HUES48 (cell line): Measurements from ENCODE around the gene CAMKK1.

Source experiments
- H3K27ac ChIP-seq: one replicate; pipeline ENCODE4 v1.7.0; 2013; ENCODE audit warnings: low read depth, low read length, inconsistent platforms
- H3K27me3 ChIP-seq: 2 replicates; pipeline ENCODE4 v1.6.1; 2013; ENCODE audit warnings: mild to moderate bottlenecking, low read length; ENCODE audit not compliant: control insufficient read depth, insufficient read depth
- H3K36me3 ChIP-seq: 2 replicates; pipeline ENCODE4 v1.6.1; 2013; ENCODE audit warnings: low read length; ENCODE audit not compliant: control insufficient read depth, insufficient read depth
- H3K4me1 ChIP-seq: 2 replicates; pipeline ENCODE4 v1.6.1; 2013; ENCODE audit warnings: mild to moderate bottlenecking, low read length; ENCODE audit not compliant: control insufficient read depth, insufficient read depth
- H3K4me3 ChIP-seq: 2 replicates; pipeline ENCODE4 v1.5.1; 2013; ENCODE audit warnings: mild to moderate bottlenecking, low read depth, low read length
- H3K9ac ChIP-seq: 2 replicates; pipeline ENCODE4 v1.6.1; 2013; ENCODE audit warnings: mild to moderate bottlenecking, low read depth, low read length, moderate library complexity
- H3K9me3 ChIP-seq: 2 replicates; pipeline ENCODE4 v1.6.1; 2013; ENCODE audit warnings: low read length; ENCODE audit not compliant: control insufficient read depth, insufficient read depth

The CAMKK1 gene

GRCh38 chr17:3893003-3893719 lies at the start of gene CAMKK1:
CAMKK1 (minus strand) TSS chr17:3893053; CDS start chr17:3885687, 7,366 bp downstream.
- H3K27me3 ChIP-seq, result no peaks in the 10 kb centered on the region; the same call in 1 of the 2 replicates
- H3K27ac ChIP-seq, result no peak within 1 kb of the TSS
- peaks cover 25% of the 10 kb centered on the region for H3K4me1 ChIP-seq
- peak within 1 kb of the TSS; percentile 78 for H3K4me3 ChIP-seq
- no peaks in the 10 kb centered on the region for H3K36me3 ChIP-seq
- H3K9me3 ChIP-seq, result no peaks in the 10 kb centered on the region
- no peak within 1 kb of the TSS for H3K9ac ChIP-seq

- H3K36me3 ChIP-seq, result peaks cover 18% of the 10 kb centered on the region
- H3K27me3 ChIP-seq, result no peaks in the 10 kb centered on the region
- H3K9me3 ChIP-seq, result no peaks in the 10 kb centered on the region
- peaks cover 4% of the 10 kb centered on the region; the same call in 1 of the 2 replicates for H3K4me1 ChIP-seq
- H3K9ac ChIP-seq, result no peak overlapping the region
- H3K4me3 ChIP-seq, result no peak overlapping the region
- H3K27ac ChIP-seq, result no peak overlapping the region
These were observed 48.3 kb upstream of the CAMKK1 start for GRCh38 chr17:3940965-3941698.

- H3K36me3 ChIP-seq, result peaks cover 23% of the 10 kb centered on the region
- H3K27me3 ChIP-seq, result no peaks in the 10 kb centered on the region
- H3K4me3 ChIP-seq, result no peak overlapping the region
- H3K27ac ChIP-seq, result no peak overlapping the region
- no peaks in the 10 kb centered on the region for H3K4me1 ChIP-seq
- H3K9ac ChIP-seq, result no peak overlapping the region
- H3K9me3 ChIP-seq, result no peaks in the 10 kb centered on the region
These were observed 44.5 kb upstream of the CAMKK1 start for GRCh38 chr17:3937359-3937758.

- no peaks in the 10 kb centered on the region for H3K9me3 ChIP-seq
- H3K4me3 ChIP-seq, result no peak overlapping the region
- H3K27me3 ChIP-seq, result no peaks in the 10 kb centered on the region
- H3K4me1 ChIP-seq, result no peaks in the 10 kb centered on the region
- no peak overlapping the region for H3K9ac ChIP-seq
- no peak overlapping the region for H3K27ac ChIP-seq
- H3K36me3 ChIP-seq, result peaks cover 16% of the 10 kb centered on the region
These were observed 43.0 kb upstream of the CAMKK1 start for GRCh38 chr17:3935825-3936355.

GRCh38 chr17:3935140-3935542 lies 42.3 kb upstream of the CAMKK1 start:
- H3K4me1 ChIP-seq, result no peaks in the 10 kb centered on the region
- H3K27ac ChIP-seq, result no peak overlapping the region
- no peak overlapping the region for H3K9ac ChIP-seq
- no peaks in the 10 kb centered on the region for H3K9me3 ChIP-seq
- H3K27me3 ChIP-seq, result no peaks in the 10 kb centered on the region
- H3K4me3 ChIP-seq, result no peak overlapping the region
- peaks cover 15% of the 10 kb centered on the region; the same call in 1 of the 2 replicates for H3K36me3 ChIP-seq

GRCh38 chr17:3929764-3930163 lies 36.9 kb upstream of the CAMKK1 start:
- Histone ChIP-seq H3K36me3 (0 out of 2 replicates have a peak, but pooled peaks cover 3% of the 10 kb centered on the region), H3K9me3 (no peaks in the 10 kb centered on the region), H3K4me1 (no peaks in the 10 kb centered on the region), H3K27me3 (no peaks in the 10 kb centered on the region), H3K4me3 (no peak overlapping the region), H3K27ac (no peak overlapping the region), H3K9ac (no peak overlapping the region)

GRCh38 chr17:3929181-3929580 lies 36.3 kb upstream of the CAMKK1 start:
- Histone ChIP-seq H3K9ac (no peak overlapping the region), H3K27ac (no peak overlapping the region), H3K4me3 (no peak overlapping the region), H3K4me1 (no peaks in the 10 kb centered on the region), H3K9me3 (no peaks in the 10 kb centered on the region), H3K27me3 (no peaks in the 10 kb centered on the region), H3K36me3 (0 out of 2 replicates have a peak, but pooled peaks cover 3% of the 10 kb centered on the region)

- Histone ChIP-seq H3K4me3 (no peak overlapping the region), H3K27me3 (no peaks in the 10 kb centered on the region), H3K4me1 (no peaks in the 10 kb centered on the region), H3K9ac (no peak overlapping the region), H3K36me3 (0 out of 2 replicates have a peak, but pooled peaks cover 3% of the 10 kb centered on the region), H3K27ac (no peak overlapping the region), H3K9me3 (no peaks in the 10 kb centered on the region)
These were observed 35.6 kb upstream of the CAMKK1 start for GRCh38 chr17:3928406-3928805.

- H3K27me3 ChIP-seq, result no peaks in the 10 kb centered on the region
- no peaks in the 10 kb centered on the region for H3K9me3 ChIP-seq
- no peaks in the 10 kb centered on the region for H3K4me1 ChIP-seq
- H3K4me3 ChIP-seq, result no peak overlapping the region
- H3K9ac ChIP-seq, result no peak overlapping the region
- 0 out of 2 replicates have a peak, but pooled peaks cover 3% of the 10 kb centered on the region for H3K36me3 ChIP-seq
- no peak overlapping the region for H3K27ac ChIP-seq
These were observed 34.9 kb upstream of the CAMKK1 start for GRCh38 chr17:3927628-3928340.

GRCh38 chr17:3926860-3927627 lies 34.2 kb upstream of the CAMKK1 start:
- no peak overlapping the region for H3K9ac ChIP-seq
- 0 out of 2 replicates have a peak, but pooled peaks cover 3% of the 10 kb centered on the region for H3K36me3 ChIP-seq
- no peak overlapping the region for H3K27ac ChIP-seq
- no peaks in the 10 kb centered on the region for H3K4me1 ChIP-seq
- no peaks in the 10 kb centered on the region for H3K9me3 ChIP-seq
- no peak overlapping the region for H3K4me3 ChIP-seq
- no peaks in the 10 kb centered on the region for H3K27me3 ChIP-seq
